ENCODE data around the gene ANXA1.
"Not testable (repeated sequence)": the region's sequence is repeated elsewhere in the genome, so short reads cannot be mapped to it uniquely, and the experiment has no call there.

ANXA1 gene

DNA sequence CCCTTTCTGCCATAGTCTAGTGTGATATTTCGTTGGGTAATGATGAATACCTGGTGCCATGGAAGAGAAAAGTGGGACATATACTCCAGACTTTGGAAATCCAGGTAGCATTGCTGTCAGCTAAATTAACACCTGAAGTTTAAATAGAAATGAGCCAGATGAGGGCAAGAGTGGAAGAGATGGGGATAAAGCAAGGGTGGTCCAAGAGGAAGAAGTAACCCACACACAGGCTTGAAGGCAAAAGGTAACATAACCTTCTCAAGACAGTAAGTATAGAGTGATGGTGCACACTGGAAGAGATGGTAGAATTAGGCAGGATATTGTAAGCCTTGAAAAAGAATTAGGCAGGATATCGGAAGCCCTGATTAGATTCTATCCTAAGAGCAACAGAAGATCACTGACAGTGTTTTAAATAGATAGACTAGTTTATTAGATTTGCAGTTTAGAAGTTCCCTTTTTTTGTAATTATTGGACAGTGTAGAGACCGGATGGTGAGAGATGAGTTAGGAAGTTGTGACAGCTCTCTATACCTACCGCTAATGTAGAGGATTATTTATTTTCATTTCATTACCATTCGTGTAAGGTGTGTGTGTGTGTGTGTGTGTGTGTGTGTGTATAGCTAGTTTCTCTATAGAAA lies 16.8 kb downstream of the ANXA1 start:
- no peak for DNase-seq (ENCODE audit: low spot score)

DNA sequence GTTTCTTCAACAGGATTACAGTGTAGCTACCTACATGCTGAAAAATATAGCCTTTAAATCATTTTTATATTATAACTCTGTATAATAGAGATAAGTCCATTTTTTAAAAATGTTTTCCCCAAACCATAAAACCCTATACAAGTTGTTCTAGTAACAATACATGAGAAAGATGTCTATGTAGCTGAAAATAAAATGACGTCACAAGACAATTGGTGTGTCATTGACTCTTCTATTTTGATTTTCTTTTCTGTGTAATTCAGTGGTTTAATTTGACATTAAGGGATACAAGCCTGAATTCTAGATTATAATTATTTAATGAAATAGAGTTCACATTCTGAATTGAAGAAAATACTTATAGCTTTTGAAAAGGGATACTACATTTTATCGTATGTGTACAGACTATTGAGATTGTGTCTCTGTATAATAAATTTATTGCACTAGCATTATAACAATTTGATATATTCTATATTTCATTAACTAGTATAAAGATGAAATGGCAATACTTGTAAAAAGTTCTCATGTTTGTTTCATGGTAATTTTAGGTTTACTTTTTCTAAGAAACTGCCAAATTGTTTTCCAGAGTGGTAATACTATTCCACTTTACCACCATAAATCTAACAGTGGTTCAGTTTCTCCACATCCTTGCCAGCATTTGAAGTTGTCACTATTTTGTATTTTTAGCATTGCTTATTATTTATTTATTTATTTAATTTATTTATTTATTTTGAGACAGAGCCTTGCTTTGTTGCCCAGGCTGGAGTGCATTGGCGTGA lies 18.7 kb downstream of the ANXA1 start:
- DNase-seq (ENCODE audit: low spot score), result no peak

DNA sequence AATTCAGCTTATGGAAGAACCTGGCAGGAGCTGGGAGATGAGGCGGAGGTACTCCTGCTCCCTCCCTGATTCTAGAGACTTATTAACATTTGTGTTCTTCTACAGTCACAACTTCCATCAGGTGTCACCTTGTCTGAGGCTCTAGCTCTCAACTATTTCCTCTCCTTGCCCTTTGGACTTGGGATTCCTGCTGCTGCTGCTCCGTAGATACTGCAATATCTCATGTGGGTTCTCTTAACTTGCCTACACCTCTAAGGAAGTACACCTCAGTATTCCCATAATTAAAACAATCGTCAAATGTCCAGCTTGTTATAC lies 21.2 kb downstream of the ANXA1 start:
- DNase-seq (ENCODE audit: low spot score), result no peak

DNA sequence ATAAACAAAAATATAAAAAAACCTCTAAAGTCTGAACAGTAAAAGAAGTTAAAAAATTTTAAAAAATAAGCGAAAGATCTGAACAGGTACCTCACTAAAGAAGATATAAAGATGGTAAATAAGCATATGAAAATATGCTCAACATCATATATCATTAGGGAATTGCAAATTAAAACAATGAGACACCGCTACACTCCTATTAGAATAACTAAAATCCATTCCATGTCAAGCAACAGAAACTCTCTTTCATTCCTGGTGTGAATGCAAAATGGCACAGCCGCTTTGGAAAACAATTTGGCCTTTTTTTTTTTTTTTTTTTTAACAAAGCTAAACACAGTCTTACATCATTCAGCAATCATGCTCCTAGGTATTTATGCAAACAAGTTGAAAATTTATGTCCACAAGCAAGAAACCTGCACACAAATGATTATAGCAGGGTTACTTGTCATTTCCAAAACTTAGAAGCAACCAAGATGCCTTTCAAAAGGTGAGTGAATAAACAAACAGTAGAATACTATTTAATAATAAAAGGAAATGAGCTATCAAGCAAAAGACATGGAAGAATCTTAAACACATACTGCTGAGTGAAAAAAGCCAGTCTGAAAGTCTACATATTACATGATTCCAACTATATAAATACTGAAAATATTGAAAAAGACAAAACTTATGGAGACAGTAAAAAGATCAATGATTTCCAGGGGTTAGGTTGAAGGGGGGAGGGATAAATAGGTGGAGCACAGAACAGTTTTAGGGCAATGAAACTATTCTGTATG lies 22.1 kb downstream of the ANXA1 start:
- no peak for DNase-seq (ENCODE audit: low spot score)

DNA sequence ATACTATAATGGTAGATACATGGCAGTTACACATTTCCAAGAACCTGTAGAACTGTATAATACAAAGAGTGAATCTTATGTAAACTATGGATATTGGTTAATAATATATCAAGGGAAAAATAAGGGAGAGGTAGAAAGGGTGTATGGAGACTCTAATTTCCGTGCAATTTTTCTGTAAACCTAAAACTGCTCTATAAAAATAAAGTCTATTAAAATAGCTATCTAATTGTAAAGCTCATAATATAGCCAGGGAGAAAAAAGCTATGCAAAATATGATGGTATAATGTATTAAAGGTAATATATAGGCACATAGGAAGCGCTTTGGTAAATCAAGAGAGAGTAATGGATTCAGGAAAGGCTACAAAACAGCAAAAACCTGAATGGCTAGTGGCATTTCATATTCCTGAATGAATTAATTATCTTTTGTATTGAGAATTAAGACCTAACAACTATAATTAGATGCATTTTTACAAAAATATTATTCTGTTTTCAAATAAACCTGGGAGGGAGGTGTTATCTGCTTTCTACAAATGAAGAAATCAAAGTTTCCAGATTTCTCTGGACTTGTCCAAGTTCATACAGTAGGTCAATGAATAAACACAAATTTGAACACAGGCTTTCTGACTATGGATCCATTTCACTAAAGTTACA lies 22.8 kb downstream of the ANXA1 start:
- no peak for DNase-seq (ENCODE audit: low spot score)

DNA sequence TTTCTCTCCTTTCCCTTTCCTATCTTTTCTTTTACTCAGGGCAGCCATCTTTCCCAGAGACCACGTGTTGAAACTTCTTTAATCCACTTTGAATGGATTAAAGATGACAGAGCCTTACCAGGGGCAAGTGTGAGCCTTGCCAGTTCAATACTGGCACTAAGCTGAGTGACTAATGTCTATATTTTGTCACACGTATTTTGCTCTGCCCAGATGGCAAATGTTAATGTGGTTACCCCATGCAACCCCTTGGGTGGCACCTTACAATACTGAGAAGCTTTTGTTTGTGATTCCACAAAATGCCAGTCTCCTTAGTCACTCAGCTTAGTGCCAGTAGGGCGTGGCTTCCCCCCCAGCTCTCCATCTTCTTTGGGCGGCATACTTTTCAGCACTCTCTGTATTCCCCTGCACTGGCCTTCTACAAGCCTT lies 24.8 kb downstream of the ANXA1 start:
- no peak for DNase-seq (ENCODE audit: low spot score)

DNA sequence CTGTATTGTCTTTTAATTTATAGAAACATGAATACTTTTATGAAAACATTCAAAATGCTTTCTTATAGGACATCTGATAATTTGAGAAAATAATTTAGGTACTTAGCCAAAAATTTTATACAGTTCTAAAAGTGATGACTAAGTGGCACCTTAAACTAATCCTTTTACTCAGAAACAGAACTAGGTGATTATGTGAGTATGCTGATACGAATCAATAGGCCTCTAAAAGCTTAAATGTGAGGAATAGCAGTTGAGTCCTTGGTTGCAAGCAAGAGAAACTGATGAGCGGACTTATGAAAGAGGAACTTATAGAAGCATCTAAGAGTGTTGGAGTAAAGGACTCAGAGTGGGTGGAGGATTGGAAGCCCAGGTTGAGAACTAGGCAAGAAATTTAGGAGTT lies 26.4 kb downstream of the ANXA1 start:
- DNase-seq (ENCODE audit: low spot score), result no peak

DNA sequence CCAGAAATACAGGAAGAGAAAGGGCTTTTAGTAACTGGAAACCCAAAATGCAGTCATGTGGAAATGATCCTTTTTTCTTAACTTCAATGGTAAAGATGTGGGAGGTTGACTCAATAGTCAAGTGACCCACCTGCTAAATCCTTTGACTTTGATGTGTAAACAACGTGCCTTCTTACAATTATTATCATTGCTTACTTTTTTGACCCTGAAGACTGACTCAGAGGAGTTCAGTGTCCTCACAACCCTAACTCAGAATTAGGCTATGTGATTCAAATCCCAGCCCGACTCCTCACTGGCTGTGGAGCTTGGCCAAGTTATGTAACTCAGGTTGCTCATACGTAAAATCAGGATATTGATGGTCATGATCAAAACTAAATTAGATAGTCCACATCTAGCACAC lies 27.9 kb downstream of the ANXA1 start:
- no peak for DNase-seq (ENCODE audit: low spot score)

DNA sequence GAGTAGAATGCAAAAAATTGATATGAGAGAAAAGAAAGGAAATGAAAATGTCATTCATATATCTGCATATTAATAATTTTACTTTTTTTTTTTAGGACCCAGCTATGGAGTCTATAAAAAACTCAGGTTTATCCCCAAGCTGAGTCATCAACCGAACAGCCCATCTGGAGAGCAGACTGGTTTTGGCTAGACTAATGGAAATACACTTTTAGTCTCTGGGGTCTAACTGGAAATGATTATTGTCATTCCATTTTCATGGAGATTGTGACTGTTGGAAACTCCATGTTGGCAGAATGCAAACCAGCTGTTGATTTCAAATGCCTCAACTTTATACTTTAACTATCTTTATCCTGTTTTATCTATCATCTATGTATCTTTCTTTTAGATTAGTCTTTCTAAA lies 28.7 kb downstream of the ANXA1 start:
- DNase-seq (ENCODE audit: low spot score), result no peak

DNA sequence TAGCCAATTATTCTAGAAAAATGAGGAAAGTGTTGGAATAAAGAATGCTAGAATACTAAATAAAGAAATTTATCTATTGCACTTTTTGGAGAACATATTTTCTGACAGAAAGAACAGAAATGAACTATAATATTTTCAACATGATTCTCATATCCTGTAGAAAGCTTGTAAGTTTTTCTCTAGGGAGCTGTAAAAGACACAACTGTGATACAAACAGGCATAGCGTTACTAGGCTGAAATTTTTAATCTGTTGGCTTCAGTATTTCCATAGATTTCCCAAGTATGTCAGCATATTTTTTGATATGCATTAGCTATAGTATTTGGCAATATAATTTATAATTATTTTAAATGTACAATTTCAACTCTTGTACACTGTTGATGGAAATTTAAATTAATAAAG lies 31.3 kb downstream of the ANXA1 start:
- DNase-seq (ENCODE audit: low spot score), result no peak

DNA sequence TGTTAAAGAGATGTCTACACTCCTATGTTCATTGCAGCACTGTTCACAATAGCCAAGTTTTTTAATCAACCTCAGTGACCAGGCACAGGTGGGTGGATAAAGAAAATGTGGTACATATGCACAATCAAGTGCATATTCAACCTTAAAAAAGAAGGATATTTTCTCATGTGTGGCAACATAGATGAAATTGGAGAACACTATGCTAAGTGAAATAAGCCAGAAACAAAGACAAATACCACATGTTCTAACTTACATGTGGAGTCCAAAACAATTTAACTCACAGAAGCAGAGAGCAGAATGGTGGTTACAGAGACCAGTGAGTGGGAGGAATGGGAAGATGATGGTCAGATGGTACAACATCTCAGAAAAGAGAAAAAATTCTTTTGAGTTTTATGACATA lies 31.8 kb downstream of the ANXA1 start:
- DNase-seq (ENCODE audit: low spot score), result no peak

DNA sequence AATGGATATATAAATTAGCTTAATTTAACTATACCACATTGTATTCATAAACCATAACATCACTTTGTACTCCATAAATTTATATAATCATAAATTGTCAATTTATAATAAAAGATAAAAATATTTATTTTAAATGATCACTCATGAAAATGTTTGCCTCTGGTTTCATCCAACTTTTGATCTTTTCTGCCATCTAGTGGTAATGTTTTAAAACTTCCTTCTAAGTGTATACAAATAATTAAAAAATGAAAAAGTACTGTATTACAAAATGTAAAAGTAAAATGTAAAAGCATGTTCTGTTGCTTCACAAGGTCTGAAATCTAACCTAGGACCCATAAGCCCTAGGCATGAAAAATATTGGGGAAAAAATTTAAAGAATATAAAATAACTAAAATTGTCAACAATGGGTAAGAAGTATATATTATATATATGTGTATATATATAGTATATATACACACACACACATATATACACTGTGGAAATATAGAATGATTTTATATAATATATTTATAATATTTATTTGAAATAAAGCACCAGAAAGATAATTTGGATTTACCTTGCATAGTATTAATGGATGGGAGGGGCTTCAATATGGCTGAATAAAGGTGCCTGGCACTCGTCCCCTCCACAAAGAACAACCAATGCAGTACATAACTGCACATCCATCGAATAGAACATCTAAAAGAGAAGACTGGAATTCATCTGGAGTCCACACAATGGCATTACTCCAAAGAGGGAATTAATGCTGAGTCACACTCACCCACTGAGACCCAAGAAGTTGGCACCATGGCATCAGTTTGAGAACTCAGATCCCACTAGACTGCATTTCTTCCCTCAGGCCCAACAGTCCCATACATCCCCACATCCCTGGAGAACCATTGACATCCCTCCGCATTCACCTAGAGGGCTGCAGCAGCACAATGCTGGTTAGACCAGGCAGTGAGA lies 32.5 kb downstream of the ANXA1 start:
- peak; percentile 53 for DNase-seq (ENCODE audit: low spot score)

DNA sequence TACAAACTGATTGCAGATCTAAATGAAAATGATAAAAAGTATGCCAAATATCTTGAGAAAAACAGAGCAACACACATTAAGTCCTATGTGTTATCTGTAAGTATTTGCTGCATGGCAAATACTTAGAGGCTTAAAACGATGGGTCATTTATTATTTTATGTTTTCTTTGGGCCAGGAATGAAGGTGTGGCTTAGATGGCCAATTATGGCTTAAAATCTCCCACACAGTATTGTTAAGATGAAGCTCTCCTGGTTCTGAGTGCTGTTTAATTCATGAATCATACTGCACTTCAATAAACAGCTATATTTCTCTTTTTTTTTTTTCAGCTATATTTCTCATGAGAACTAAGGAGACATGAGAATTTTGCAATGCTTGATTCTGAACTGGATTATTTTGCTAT lies 39.4 kb downstream of the ANXA1 start:
- DNase-seq (ENCODE audit: low spot score), result not testable (repeated sequence)

DNA sequence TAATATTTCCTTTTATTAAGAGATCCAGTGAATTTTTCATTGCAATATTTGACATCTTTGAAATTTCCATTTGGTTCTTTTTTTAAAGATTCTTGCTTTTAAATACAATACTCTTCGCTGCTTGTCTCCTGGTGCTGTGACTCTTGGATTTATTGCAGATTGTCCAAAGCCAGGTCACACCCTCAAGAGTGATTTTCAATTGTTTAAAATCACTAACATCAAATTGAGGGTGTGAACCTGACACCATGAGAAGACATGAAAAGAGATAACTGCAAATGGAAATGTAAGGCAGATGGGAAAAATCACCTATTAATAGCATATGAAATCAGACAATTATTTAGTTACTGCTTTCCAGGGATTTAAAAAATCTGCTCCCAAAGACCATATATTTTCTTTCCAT lies 42.6 kb downstream of the ANXA1 start:
- DNase-seq (ENCODE audit: low spot score), result no peak

DNA sequence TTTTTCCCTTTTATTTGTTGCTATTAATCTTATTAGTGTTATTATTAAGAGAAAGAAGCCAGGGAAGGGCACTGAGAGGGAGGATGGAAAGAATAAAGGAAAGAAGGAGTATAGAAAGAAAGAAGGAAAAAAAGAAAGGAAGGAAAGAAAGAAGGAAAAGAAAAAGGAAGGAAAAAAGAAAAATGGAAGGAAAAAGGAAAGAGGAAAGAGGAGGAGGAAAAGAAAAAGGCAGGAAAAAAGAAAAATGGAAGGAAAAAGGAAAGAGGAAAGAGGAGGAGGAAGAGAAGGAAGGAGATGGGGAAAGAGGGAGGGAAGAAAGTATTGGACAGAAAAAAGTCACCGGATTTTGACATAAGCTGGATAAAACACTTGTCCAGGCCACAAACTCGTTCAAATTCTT lies 47.8 kb downstream of the ANXA1 start:
- no peak for DNase-seq (ENCODE audit: low spot score)

DNA sequence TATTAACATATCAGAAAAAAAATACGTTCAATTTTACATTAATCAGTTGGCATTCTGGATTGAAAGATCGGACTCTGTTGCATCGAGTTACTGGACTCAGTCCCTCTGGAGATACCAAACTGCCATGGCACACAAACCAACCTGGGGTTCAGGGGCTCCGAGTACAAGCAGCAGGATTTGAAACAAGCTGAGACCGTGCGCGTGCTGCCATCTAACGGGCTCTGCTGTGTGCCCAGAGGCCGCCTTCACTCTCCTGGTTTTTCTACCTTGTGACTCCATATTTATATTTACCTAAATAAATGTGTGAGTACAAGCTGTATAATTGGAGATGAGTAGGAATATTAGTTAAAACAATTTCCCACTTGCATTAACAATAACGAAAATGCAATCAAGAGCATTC lies 48.2 kb downstream of the ANXA1 start:
- no peak for DNase-seq (ENCODE audit: low spot score)

DNA sequence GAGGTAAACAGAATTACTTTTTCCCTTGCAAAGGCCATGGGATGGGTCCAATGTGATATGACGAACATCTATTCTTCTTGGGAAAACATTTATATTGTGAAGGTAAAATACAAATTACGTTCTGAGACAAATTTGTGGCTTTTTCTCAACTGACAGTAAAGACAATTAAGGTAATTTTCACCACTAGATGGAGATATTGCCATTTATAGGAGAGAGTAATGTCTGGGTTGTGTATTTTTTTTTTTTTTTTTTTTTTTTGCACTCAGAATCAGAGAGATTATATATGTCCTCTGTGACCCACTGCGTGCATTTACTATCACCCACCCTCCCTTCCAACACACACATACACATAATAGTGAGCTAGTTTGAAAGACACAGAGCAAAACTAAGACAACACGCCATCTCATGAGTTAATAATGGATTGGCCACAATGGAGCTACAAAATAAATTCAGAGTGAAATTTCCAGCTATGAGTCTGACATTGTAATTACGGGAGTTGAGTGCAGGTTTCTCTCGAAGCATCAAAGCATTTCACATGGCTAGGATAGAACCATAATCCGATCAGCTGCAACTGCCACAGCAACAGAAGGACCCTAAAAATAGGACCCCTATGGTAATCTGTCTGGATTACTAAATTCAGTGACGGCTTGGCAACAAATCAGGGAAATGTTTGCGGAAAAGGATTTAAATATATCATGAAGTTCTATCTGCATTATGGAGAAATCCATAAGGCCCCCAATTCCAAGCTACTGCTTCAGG lies 49.2 kb downstream of the ANXA1 start:
- peak; percentile 48 for DNase-seq (ENCODE audit: low spot score)

DNA sequence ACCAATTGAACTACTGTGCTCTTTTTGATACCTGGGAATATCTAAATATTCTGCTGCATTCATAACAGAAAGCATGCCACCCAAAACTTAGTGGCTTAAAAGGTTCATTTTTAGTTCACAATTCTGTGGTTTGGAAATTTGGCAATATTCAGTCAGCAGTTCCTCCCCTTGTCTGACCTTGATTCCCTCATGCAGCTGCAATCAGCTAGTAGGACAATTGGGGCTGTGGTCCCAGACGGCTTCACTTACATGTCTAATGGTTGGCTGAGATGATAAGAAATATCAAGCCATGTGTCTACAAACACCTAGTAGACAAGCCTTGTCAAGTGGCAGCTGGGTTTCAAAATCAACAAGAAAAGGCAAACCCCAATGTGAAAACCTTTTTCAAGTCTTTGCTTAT lies 51.3 kb downstream of the ANXA1 start:
- no peak for DNase-seq (ENCODE audit: low spot score)

DNA sequence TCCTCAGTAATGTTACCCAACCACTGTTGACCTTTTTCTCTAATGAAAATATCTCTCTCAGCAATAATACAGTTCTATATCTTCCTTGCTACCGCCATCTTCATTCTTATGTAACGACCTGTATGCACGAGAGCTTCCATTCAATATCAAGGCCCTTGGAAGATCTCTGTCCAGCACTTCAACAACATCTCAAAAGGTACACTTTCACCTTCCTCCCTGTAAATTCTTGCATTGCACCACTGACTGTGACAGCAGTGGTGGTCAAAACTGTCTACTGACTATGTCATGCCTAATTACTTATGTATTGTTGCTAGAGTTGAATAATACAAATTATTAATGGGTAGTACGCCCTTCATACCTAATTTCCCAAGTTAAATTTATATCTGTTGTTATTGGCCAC lies 53.3 kb downstream of the ANXA1 start:
- no peak for DNase-seq (ENCODE audit: low spot score)

DNA sequence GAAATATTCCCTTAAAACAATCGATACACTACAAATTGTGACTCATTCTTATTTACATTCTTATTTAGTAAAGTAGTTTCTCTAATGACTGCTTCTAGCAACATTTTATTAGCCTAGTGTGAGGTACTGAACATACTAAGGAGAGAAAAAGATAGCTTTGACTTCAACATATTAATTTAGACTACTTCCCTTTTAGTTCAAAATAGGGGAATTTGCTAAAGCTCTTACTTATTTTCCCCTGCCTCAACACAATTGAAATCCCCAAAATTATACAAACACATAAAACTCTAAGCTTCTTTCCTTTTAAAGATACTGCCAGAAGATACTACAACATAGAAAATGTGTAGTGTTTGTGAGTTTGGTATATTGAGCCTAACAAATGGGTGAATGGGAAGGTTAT lies 55.2 kb downstream of the ANXA1 start:
- DNase-seq (ENCODE audit: low spot score), result no peak
